OCI-LY7 (cell line): Measurements from ENCODE around the gene RAET1E.

Source experiments
- CTCF ChIP-seq: fragments of 200-600 bp; sonication (generic); conservative IDR thresholded peaks from 2 replicates; pipeline ENCODE4 v1.5.1; 2014; ENCODE audit warnings: mild to moderate bottlenecking, antibody characterized with exemption, low read length, moderate library complexity, mixed read lengths
- EZH2phosphoT487 ChIP-seq: fragments of 200-600 bp; sonication (generic); IDR thresholded peaks from 2 replicates; pipeline ENCODE4 v1.6.1; 2018; ENCODE audit warnings: low read depth, borderline replicate concordance, mild to moderate bottlenecking, mixed run types, antibody characterized with exemption, low read length, moderate library complexity, mixed read lengths

- TF ChIP-seq CTCF (no peak), EZH2phosphoT487 (no peak)
Measured at GRCh38 chr6:149896491-149896890, 1.4 kb downstream of the RAET1E start.
